NB4 (cell line): ENCODE data around the gene AUP1.

Experiments
- CTCF ChIP-seq: IDR thresholded peaks from one replicate; pipeline ENCODE4 v1.5.1; 2012; ENCODE audit warnings: low read depth, low read length
- MAX ChIP-seq: IDR thresholded peaks from 2 replicates; pipeline ENCODE4 v1.6.1; 2011; ENCODE audit warnings: low read depth, low read length
- POLR2A ChIP-seq: IDR thresholded peaks from 2 replicates; pipeline ENCODE4 v1.6.1; 2011; ENCODE audit warnings: mild to moderate bottlenecking; ENCODE audit not compliant: insufficient read length; ENCODE audit errors: extremely low read depth

- TF ChIP-seq CTCF: no peak
- TF ChIP-seq POLR2A: no peak
- TF ChIP-seq MAX: no peak
Observed at GRCh38 chr2:74556159-74556558, 26.7 kb upstream of the AUP1 start.
